HG03432 (cell line): ENCODE data around the gene SLC43A3.
"Not testable (repeated sequence)": the region's sequence is repeated elsewhere in the genome, so short reads cannot be mapped to it uniquely, and the experiment has no call there.

Source experiments
- ATAC-seq: cut with Tn5 transposase; IDR thresholded peaks from one replicate; pipeline ENCODE4 v1.9.1; 2021; ENCODE audit warnings: mild to moderate bottlenecking, moderate library complexity; ENCODE audit not compliant: unreplicated experiment

SLC43A3 gene

GRCh38 chr11:57407941-57408475 is 18.9 kb downstream of the SLC43A3 start:
- no peak for ATAC-seq

- ATAC-seq = no peak
These were observed 19.7 kb downstream of the SLC43A3 start for GRCh38 chr11:57407010-57407920.

GRCh38 chr11:57406337-57406904 is 20.5 kb downstream of the SLC43A3 start:
- peak; percentile 89 for ATAC-seq

- ATAC-seq = no peak
These were observed 21.6 kb downstream of the SLC43A3 start for GRCh38 chr11:57405271-57405860.

- ATAC-seq = no peak
These were observed 23.1 kb downstream of the SLC43A3 start for GRCh38 chr11:57403802-57404147.

GRCh38 chr11:57403003-57403801 is 23.7 kb downstream of the SLC43A3 start:
- ATAC-seq = not testable (repeated sequence)

- ATAC-seq = no peak
These were observed 24.5 kb downstream of the SLC43A3 start for GRCh38 chr11:57402188-57403002.

- ATAC-seq = no peak
These were observed 26.8 kb downstream of the SLC43A3 start for GRCh38 chr11:57399972-57400578.

GRCh38 chr11:57399221-57399620 is 27.7 kb downstream of the SLC43A3 start:
- ATAC-seq = no peak

- ATAC-seq = no peak
These were observed 29.4 kb downstream of the SLC43A3 start for GRCh38 chr11:57397394-57397990.

GRCh38 chr11:57396744-57397143 is 30.2 kb downstream of the SLC43A3 start:
- no peak for ATAC-seq

GRCh38 chr11:57395905-57396623 is 30.9 kb downstream of the SLC43A3 start:
- no peak for ATAC-seq

GRCh38 chr11:57394203-57394965 is 32.5 kb downstream of the SLC43A3 start:
- no peak for ATAC-seq

GRCh38 chr11:57392763-57393105 is 34.2 kb downstream of the SLC43A3 start:
- ATAC-seq = no peak

- ATAC-seq = no peak
These were observed 34.7 kb downstream of the SLC43A3 start for GRCh38 chr11:57392066-57392762.

- ATAC-seq = no peak
These were observed 35.4 kb downstream of the SLC43A3 start for GRCh38 chr11:57391539-57391938.

GRCh38 chr11:57391111-57391510 is 35.8 kb downstream of the SLC43A3 start:
- ATAC-seq = no peak
